ENCODE data around the gene CARMIL3. TPM values are rescaled to one million over a fixed set of nuclear protein-coding genes. Genes with fewer than 3 reads are reported as not detected.

The CARMIL3 gene
- total and polyA plus RNA-seq, 2 experiments from 2014 or later = 3.7 to 11.8 TPM

- H3K27me3 Mint-ChIP-seq (ENCODE audit: insufficient read depth, low read depth, poor library complexity) = peaks cover 35% of the 10 kb centered on the region
- no peaks in the 10 kb centered on the region for H3K9me3 Mint-ChIP-seq
- DNase-seq (ENCODE audit: low spot score) = no peak
- peaks cover 44% of the 10 kb centered on the region for H3K4me1 Mint-ChIP-seq
- Histone ChIP-seq H3K4me2 (no peak overlapping the region), H3K9me2 (ENCODE audit: insufficient read depth) (no peaks in the 10 kb centered on the region), H4K20me1 (replicated peaks; ENCODE audit: insufficient read depth) (no peaks in the 10 kb centered on the region), H3K4me1 (ENCODE audit: insufficient read depth) (peaks cover 19% of the 10 kb centered on the region), H3F3A (replicated peaks; ENCODE audit: low read depth) (peaks cover 15% of the 10 kb centered on the region; the same call in 1 of the 2 replicates), H3K79me2 (replicated peaks; ENCODE audit: insufficient read depth) (no peaks in the 10 kb centered on the region), H3K27me3 (ENCODE audit: insufficient read depth) (peaks cover 7% of the 10 kb centered on the region; the same call in 1 of the 2 replicates), H3K4me3 (no peak overlapping the region), H3K27ac (ENCODE audit: low read depth) (no peak overlapping the region), H3K36me3 (ENCODE audit: insufficient read depth) (no peaks in the 10 kb centered on the region), H2AFZ (no peak overlapping the region)
- H3K27ac Mint-ChIP-seq = no peak overlapping the region
- no peaks in the 10 kb centered on the region; the same call in 2 of the 3 replicates for H3K36me3 Mint-ChIP-seq (ENCODE audit: low read depth)
- H3K4me3 Mint-ChIP-seq = no peak overlapping the region
- TF ChIP-seq EZH2 (IDR thresholded peaks at IDR 0.05; ENCODE audit: low read depth, unreplicated experiment) (no peak), ZNF114 (CRISPR knock-in tag; IDR thresholded peaks at IDR 0.05) (no peak), REST (IDR thresholded peaks at IDR 0.05; ENCODE audit: unreplicated experiment) (no peak), CTCF (conservative IDR thresholded peaks at IDR 0.05; ENCODE audit: low read depth in 2 of 2) (no peak)
- no peak for ATAC-seq
These were observed 26.3 kb downstream of the CARMIL3 start for GRCh38 chr14:24078146-24078545.

GRCh38 chr14:24079491-24080141 is 27.8 kb downstream of the CARMIL3 start:
- H4K20me1 ChIP-seq (replicated peaks; ENCODE audit: insufficient read depth) = no peaks in the 10 kb centered on the region
- peaks cover 19% of the 10 kb centered on the region for H3K4me1 ChIP-seq (ENCODE audit: insufficient read depth)
- H3K4me3 ChIP-seq = peak overlapping the region; percentile 83; the same call in 1 of the 2 replicates
- peak; percentile 90 for DNase-seq (ENCODE audit: low spot score)
- H3K4me2 ChIP-seq = peak overlapping the region; percentile 95; the same call in 1 of the 2 replicates
- H3K27ac ChIP-seq (ENCODE audit: low read depth) = no peak overlapping the region
- Mint-ChIP-seq H3K36me3 (ENCODE audit: low read depth) (no peaks in the 10 kb centered on the region; the same call in 2 of the 3 replicates), H3K9me3 (no peaks in the 10 kb centered on the region), H3K27me3 (ENCODE audit: insufficient read depth, low read depth, poor library complexity) (peaks cover 31% of the 10 kb centered on the region), H3K4me1 (peaks cover 44% of the 10 kb centered on the region), H3K27ac (no peak overlapping the region), H3K4me3 (peak overlapping the region; percentile 76; the same call in 2 of the 3 replicates)
- ATAC-seq = peak; percentile 43
- H3F3A ChIP-seq (replicated peaks; ENCODE audit: low read depth) = peaks cover 15% of the 10 kb centered on the region; the same call in 1 of the 2 replicates
- TF ChIP-seq POLR2AphosphoS5 (IDR thresholded peaks at IDR 0.05; ENCODE audit: low read depth) = 0 out of 2 replicates have a peak, but pooled peaks have one; percentile 23
- no peak for TF ChIP-seq JUNB (IDR thresholded peaks at IDR 0.05; ENCODE audit: unreplicated experiment)
- no peaks in the 10 kb centered on the region for H3K9me2 ChIP-seq (ENCODE audit: insufficient read depth)
- no peaks in the 10 kb centered on the region for H3K36me3 ChIP-seq (ENCODE audit: insufficient read depth)
- peaks cover 14% of the 10 kb centered on the region; the same call in 1 of the 2 replicates for H3K27me3 ChIP-seq (ENCODE audit: insufficient read depth)
- no peaks in the 10 kb centered on the region for H3K79me2 ChIP-seq (replicated peaks; ENCODE audit: insufficient read depth)
- H2AFZ ChIP-seq = no peak overlapping the region
